Stomach (tissue), 9 donors: Measurements from ENCODE around the gene LINGO4. TPM values are rescaled to one million over a fixed set of nuclear protein-coding genes. Genes with fewer than 3 reads are reported as not detected.

ENCODE experiments used
- DNase-seq, 2 donors: peaks; one replicate each; pipeline versions ENCODE4 v3.0.0 to v3.0.0-alpha.2; 2013 to 2019
- H3K27ac ChIP-seq, 5 donors: fragments of 200-600 bp in 4 of 5; sonication (generic) in 4 of 5; one replicate each; pipeline ENCODE4 v1.5.1; 2013 to 2019; ENCODE audit warnings: mild to moderate bottlenecking in 1 of 5, moderate library complexity in 1 of 5
- H3K27me3 ChIP-seq, 3 donors: fragments of 200-600 bp; sonication (generic); one replicate each; pipeline ENCODE4 v1.5.1; 2017 to 2019; ENCODE audit warnings: mixed run types in 1 of 3
- H3K36me3 ChIP-seq, 4 donors: fragments of 200-600 bp; sonication (generic); 1 replicate in 3 of 4; 2 replicates in 1 of 4; pipeline ENCODE4 v1.5.1; 2016 to 2019
- H3K4me1 ChIP-seq, 4 donors: fragments of 200-600 bp; sonication (generic); one replicate each; pipeline ENCODE4 v1.5.1; 2016 to 2019
- H3K4me3 ChIP-seq, 4 donors: fragments of 200-600 bp; sonication (generic) in 3 of 4; one replicate each; pipeline ENCODE4 v1.5.1; 2016 to 2019; ENCODE audit warnings: mild to moderate bottlenecking in 1 of 4
- H3K9me3 ChIP-seq, 4 donors: fragments of 200-600 bp; sonication (generic); one replicate each; pipeline ENCODE4 v1.5.1; 2016 to 2019
- CTCF ChIP-seq, 7 experiments: fragments of 450-650 bp in 4 of 7; fragments of 200-600 bp in 3 of 7; sonication (generic) in 3 of 7; IDR thresholded peaks; one replicate each; pipeline ENCODE4 v1.5.1; 2016 to 2019; ENCODE audit warnings: antibody characterized with exemption in 7 of 7, control low read depth in 2 of 7, mild to moderate bottlenecking in 1 of 7
- EP300 ChIP-seq: sonication (generic); formaldehyde crosslinking; IDR thresholded peaks from one replicate; pipeline ENCODE4 v1.6.1; 2017; ENCODE audit warnings: antibody characterized with exemption
- POLR2A ChIP-seq, 4 donors: fragments of 450-650 bp; IDR thresholded peaks; one replicate each; pipeline ENCODE4 v1.6.1; 2016; ENCODE audit warnings: antibody characterized with exemption in 4 of 4, control low read depth in 2 of 4, mild to moderate bottlenecking in 1 of 4, moderate library complexity in 1 of 4
- POLR2AphosphoS5 ChIP-seq, 3 donors: sonication (generic); formaldehyde crosslinking; IDR thresholded peaks; one replicate each; pipeline ENCODE4 v1.6.1; 2016; ENCODE audit warnings: antibody characterized with exemption in 3 of 3
- WGBS, 5 donors: extraction: QIAGEN DNeasy Blood & Tissue Kit in 3 of 5; methylation state at CpG; one replicate each; pipeline versions ENCODE4 v1.1.5 to v1.1.7; 2013 to 2018; 5-methylcytosine and 5-hydroxymethylcytosine counted together
- intact Hi-C: fragments of 100-400 bp; cut with DNase I; formaldehyde crosslinking; loops from one replicate; pipeline ENCODE4 v1.15.1; 2023; ENCODE audit warnings: low total_unique reads
- polyA plus RNA-seq, 3 donors: library from polyadenylated mRNA; stranded (reverse); fragments of 200-250 nt; gene quantifications; one replicate each; pipeline ENCODE4 v1.2.3, GENCODE V29; 2013
- total RNA-seq, 5 donors: library from RNA; depleted of rRNA; stranded (reverse); fragments of >200 nt; gene quantifications; one replicate each; pipeline versions ENCODE4 v1.1.0 to v1.2.3, GENCODE V29; 2014 to 2016
- donor health status: healthy with polysubstance abuse.
- donor health status: Bipolar disorder and iron deficiency.
- donor health status: healthy.

Gene LINGO4
- total and polyA plus RNA-seq, 8 donors: 0.06 to 3.2 TPM; not detected in 6

- no peaks in the 10 kb centered on the region for H3K9me3 ChIP-seq
- H3K27me3 ChIP-seq: peaks cover 0 to 49% (median 0%) of the 10 kb centered on the region in 3 donors
- H3K36me3 ChIP-seq: peaks cover 0 to 22% (median 12%) of the 10 kb centered on the region in 4 donors
- DNase-seq: no peak
- no peaks in the 10 kb centered on the region for H3K4me1 ChIP-seq
- no peak for TF ChIP-seq EP300
- TF ChIP-seq CTCF (IDR thresholded peaks at IDR 0.05): no peak
- 94 to 98% (median 95%) methylated on average over 3 of the region's 3 CpGs for WGBS, 5 donors
- H3K27ac ChIP-seq: no peak overlapping the region
- intact Hi-C loops: no loop called here
- no peak overlapping the region for H3K4me3 ChIP-seq
Measured at GRCh38 chr1:151803915-151804314, 1.3 kb downstream of the LINGO4 start.

DNA sequence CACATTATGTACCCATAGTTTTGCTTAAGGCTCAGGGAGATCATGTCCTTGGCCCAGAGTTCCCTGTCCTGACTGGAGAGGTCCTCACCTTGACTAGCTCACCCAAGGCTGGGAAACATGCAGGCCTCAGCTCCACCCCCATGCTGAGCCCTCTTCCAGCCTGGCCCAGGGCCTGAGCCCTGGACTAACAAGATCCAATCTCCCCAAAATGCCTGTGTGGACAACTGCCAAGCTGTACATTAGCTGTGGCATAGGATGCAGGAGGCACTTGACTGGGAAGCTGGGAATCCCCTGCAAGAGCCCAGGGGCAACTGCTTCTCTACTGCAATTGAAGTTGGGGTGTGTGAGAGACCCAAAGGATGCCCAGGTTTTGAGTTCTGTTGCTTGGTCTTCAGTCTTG, 2.1 kb downstream of the LINGO4 start:
- no peak overlapping the region for H3K27ac ChIP-seq
- no peak for DNase-seq
- no peak overlapping the region for H3K4me3 ChIP-seq
- peaks cover 0 to 15% (median 11%) of the 10 kb centered on the region in 4 donors for H3K36me3 ChIP-seq
- no peaks in the 10 kb centered on the region for H3K4me1 ChIP-seq
- intact Hi-C loops: no loop called here
- no peak for TF ChIP-seq POLR2A (IDR thresholded peaks at IDR 0.05)
- TF ChIP-seq EP300: no peak
- TF ChIP-seq POLR2AphosphoS5 (IDR thresholded peaks at IDR 0.05): no peak
- no peak for TF ChIP-seq CTCF (IDR thresholded peaks at IDR 0.05)
- no peaks in the 10 kb centered on the region for H3K9me3 ChIP-seq
- peaks cover 0 to 49% (median 0%) of the 10 kb centered on the region in 3 donors for H3K27me3 ChIP-seq

DNA sequence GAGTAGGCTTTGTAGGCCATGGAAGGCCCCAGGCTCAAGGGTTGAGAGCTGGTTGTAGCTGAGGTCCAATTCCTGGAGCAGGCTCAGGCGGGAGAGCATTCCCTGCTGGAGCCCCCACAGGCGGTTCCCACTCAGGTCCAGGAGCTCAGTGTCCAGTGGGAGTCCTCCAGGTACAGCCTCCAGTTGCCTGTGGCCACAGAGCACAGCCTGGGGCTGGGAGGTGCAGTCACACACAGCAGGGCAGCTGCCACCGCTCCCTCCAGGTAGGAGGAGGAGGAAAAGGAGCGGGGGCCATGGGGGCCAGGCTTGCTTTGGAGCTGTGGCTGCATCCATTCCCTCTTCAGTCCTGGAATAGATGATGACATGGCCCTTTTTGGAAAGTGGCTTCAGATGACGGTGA, 2.8 kb downstream of the LINGO4 start:
- no peak for TF ChIP-seq EP300
- TF ChIP-seq POLR2A (IDR thresholded peaks at IDR 0.05): no peak
- no peak for TF ChIP-seq CTCF (IDR thresholded peaks at IDR 0.05)
- TF ChIP-seq POLR2AphosphoS5 (IDR thresholded peaks at IDR 0.05): no peak
- intact Hi-C loops: no loop called here
- Histone ChIP-seq H3K4me1 (no peaks in the 10 kb centered on the region), H3K9me3 (no peaks in the 10 kb centered on the region), H3K27ac (no peak overlapping the region), H3K36me3 (peaks cover 0 to 7% (median 5%) of the 10 kb centered on the region in 4 donors), H3K4me3 (no peak overlapping the region), H3K27me3 (peaks cover 0 to 48% (median 0%) of the 10 kb centered on the region in 3 donors)
- WGBS, 5 donors: 81 to 95% (median 89%) methylated on average over 4 to 5 of the region's 5 CpGs
- no peak for DNase-seq

- intact Hi-C loops: no loop called here
- H3K4me3 ChIP-seq: no peak overlapping the region
- peaks cover 0 to 2% (median under 1%) of the 10 kb centered on the region in 4 donors for H3K36me3 ChIP-seq
- no peak overlapping the region for H3K27ac ChIP-seq
- no peak for DNase-seq
- 79 to 89% (median 84%) methylated on average over 4 to 7 of the region's 7 CpGs for WGBS, 5 donors
- TF ChIP-seq EP300: no peak
- TF ChIP-seq CTCF (IDR thresholded peaks at IDR 0.05): no peak
- TF ChIP-seq POLR2AphosphoS5 (IDR thresholded peaks at IDR 0.05): no peak
- no peak for TF ChIP-seq POLR2A (IDR thresholded peaks at IDR 0.05)
- peaks cover 0 to 43% (median 0%) of the 10 kb centered on the region in 3 donors for H3K27me3 ChIP-seq
- H3K9me3 ChIP-seq: no peaks in the 10 kb centered on the region
- no peaks in the 10 kb centered on the region for H3K4me1 ChIP-seq
Measured at GRCh38 chr1:151801846-151802245, 3.4 kb downstream of the LINGO4 start.
